ENCODE measurements around the gene SCAF11.

Gene SCAF11

GRCh38 chr12:45991284-45992249 is 1.2 kb upstream of the SCAF11 start:
- H3K27me3 ChIP-seq (replicated peaks in 2 of 5; ENCODE audit: control insufficient read depth in 4 of 5, insufficient read depth in 5 of 5, low read length in 4 of 5): no peaks in the 10 kb centered on the region
- WGBS (ENCODE audit: insufficient coverage): 1% methylated on average over 69 of the region's 71 CpGs
- POLR2A ChIA-PET: no interaction called here

DNA sequence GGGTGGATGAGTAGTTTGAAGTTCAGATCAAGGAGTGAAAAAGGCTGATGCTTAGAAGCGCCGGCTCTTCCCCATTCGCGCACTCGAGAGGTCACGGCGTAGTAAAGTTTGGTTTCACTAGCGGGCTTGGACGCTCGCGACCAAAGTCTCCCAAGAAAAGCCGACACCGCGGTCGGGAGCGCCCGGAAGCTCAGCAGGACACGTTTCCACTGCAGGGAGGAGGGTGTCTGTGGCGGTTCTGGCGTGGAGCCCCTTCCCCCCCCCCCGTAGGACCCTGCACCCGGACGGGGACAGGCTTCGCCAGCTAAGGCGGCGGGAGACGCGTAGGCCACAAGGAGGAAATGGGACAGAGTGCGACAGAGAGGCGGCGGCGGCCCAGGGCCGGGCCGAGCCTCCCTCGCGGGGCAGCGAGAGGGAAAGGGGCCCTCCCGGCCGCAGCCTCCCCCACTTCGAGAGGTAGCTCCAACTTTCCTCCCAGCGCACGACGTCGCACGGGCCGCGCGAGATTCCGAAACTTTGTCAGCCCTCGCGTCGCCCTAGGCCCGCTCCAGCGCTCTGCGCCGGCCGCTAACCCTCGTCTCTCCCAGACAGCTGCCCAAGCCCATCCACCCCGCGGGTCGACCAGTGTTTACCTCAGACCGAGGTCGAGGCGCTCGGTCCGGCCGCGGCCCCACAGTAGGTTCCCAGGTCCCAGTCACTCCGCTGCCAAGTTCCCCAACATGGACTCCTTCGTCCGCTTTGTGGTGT is 480 bp downstream of the SCAF11 start:
- ChIA-PET POLR2A (interaction anchor here (0.7 to 1.2 kb wide), 2 partner anchors 17 to 61 kb away, joined by 5 to 6 read pairs; no protein-coding TSS in a partner anchor), CTCF (interaction anchor here (1.0 kb wide), 1 partner anchor 15 kb away, joined by 5 read pairs; no protein-coding TSS in a partner anchor)
- peak overlapping the region; percentile 80 to 97 (median 91) for H3K4me3 ChIP-seq (ENCODE audit: control insufficient read depth in 1 of 7, extremely low read depth in 1 of 7, insufficient read depth in 4 of 7, low read depth in 2 of 7, low read length in 6 of 7)
- peaks cover 27 to 58% (median 41%) of the 10 kb centered on the region in 4 experiments for H3K4me1 ChIP-seq (ENCODE audit: control extremely low read depth in 1 of 4, control insufficient read depth in 4 of 4, insufficient read depth in 4 of 4, low read length in 3 of 4)
- peak; percentile 51 to 76 (median 65) for DNase-seq
- H3K9me3 ChIP-seq (ENCODE audit: control extremely low read depth in 1 of 5, control insufficient read depth in 4 of 5, insufficient read depth in 2 of 5, low read depth in 1 of 5, low read length in 4 of 5): no peaks in the 10 kb centered on the region
- H3K27ac ChIP-seq (ENCODE audit: insufficient read depth in 1 of 2, low read depth in 1 of 2, low read length in 2 of 2, poor library complexity in 1 of 2, severe bottlenecking in 2 of 2): peak overlapping the region; percentile 94 to 97
- WGBS (ENCODE audit: insufficient coverage): 0% methylated on average over 65 of the region's 71 CpGs
- H3K36me3 ChIP-seq (ENCODE audit: control insufficient read depth in 4 of 4, insufficient read depth in 4 of 4, low read length in 3 of 4): peaks cover 0 to 22% (median 2%) of the 10 kb centered on the region in 4 experiments
- no peaks in the 10 kb centered on the region for H3K27me3 ChIP-seq (replicated peaks in 2 of 5; ENCODE audit: control insufficient read depth in 4 of 5, insufficient read depth in 5 of 5, low read length in 4 of 5)

More at GRCh38 chr12:45991284-45992249, 1.2 kb upstream of the SCAF11 start:
- Histone ChIP-seq H3K27ac (ENCODE audit: insufficient read depth in 1 of 2, low read depth in 1 of 2, low read length in 2 of 2, poor library complexity in 1 of 2, severe bottlenecking in 2 of 2) (peak overlapping the region; percentile 83 to 97), H3K4me1 (ENCODE audit: control extremely low read depth in 1 of 4, control insufficient read depth in 4 of 4, insufficient read depth in 4 of 4, low read length in 3 of 4) (peaks cover 21 to 43% (median 34%) of the 10 kb centered on the region in 4 experiments), H3K4me3 (ENCODE audit: control insufficient read depth in 1 of 7, extremely low read depth in 1 of 7, insufficient read depth in 4 of 7, low read depth in 2 of 7, low read length in 6 of 7) (peak overlapping the region; percentile 76 to 96 (median 83)), H3K9me3 (ENCODE audit: control extremely low read depth in 1 of 5, control insufficient read depth in 4 of 5, insufficient read depth in 2 of 5, low read depth in 1 of 5, low read length in 4 of 5) (no peaks in the 10 kb centered on the region), H3K36me3 (ENCODE audit: control insufficient read depth in 4 of 4, insufficient read depth in 4 of 4, low read length in 3 of 4) (peaks cover 0 to 5% (median 0%) of the 10 kb centered on the region in 4 experiments)
- CTCF ChIA-PET: interaction anchor here (0.8 to 1.9 kb wide), 10 partner anchors 11 to 376 kb away, joined by 3 to 5 read pairs (median 3); no protein-coding TSS in a partner anchor
- DNase-seq: peak; percentile 76 to 88 (median 80)

DNA sequence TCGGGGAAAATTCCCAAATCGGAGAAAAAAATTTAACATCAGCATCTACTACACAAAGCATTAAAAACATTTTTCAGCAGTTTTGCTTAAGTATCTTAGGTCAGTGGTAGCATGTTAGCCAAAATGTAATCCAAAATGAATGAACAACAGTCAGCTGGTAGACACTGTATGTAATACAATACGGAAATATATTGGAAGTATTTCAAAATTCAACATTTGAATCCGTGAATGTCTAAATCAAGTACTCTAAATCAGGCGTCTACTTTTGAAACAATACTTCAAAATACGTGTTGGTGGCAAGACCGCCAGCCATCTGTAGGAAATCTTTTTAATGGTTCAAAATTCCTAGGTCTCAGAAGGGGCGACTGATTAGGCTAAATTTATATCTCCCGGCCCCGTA is 1.1 kb downstream of the SCAF11 start:
- POLR2A ChIA-PET: interaction anchor here (1.2 kb wide), 1 partner anchor 60 kb away, joined by 5 read pairs; no protein-coding TSS in a partner anchor
- 4% methylated on average over 4 of the region's 10 CpGs for WGBS (ENCODE audit: insufficient coverage)
- peak overlapping the region; percentile 94 to 97 for H3K27ac ChIP-seq (ENCODE audit: insufficient read depth in 1 of 2, low read depth in 1 of 2, low read length in 2 of 2, poor library complexity in 1 of 2, severe bottlenecking in 2 of 2)
- no peaks in the 10 kb centered on the region for H3K9me3 ChIP-seq (ENCODE audit: control extremely low read depth in 1 of 5, control insufficient read depth in 4 of 5, insufficient read depth in 2 of 5, low read depth in 1 of 5, low read length in 4 of 5)
- CTCF ChIA-PET: no interaction called here
- no peak for DNase-seq
- H3K4me3 ChIP-seq (ENCODE audit: control insufficient read depth in 1 of 7, extremely low read depth in 1 of 7, insufficient read depth in 4 of 7, low read depth in 2 of 7, low read length in 6 of 7): peak overlapping the region; percentile 80 to 97 (median 91)
- no peaks in the 10 kb centered on the region for H3K27me3 ChIP-seq (replicated peaks in 2 of 5; ENCODE audit: control insufficient read depth in 4 of 5, insufficient read depth in 5 of 5, low read length in 4 of 5)
- peaks cover 27 to 59% (median 42%) of the 10 kb centered on the region in 4 experiments for H3K4me1 ChIP-seq (ENCODE audit: control extremely low read depth in 1 of 4, control insufficient read depth in 4 of 4, insufficient read depth in 4 of 4, low read length in 3 of 4)
- peaks cover 0 to 26% (median 3%) of the 10 kb centered on the region in 4 experiments for H3K36me3 ChIP-seq (ENCODE audit: control insufficient read depth in 4 of 4, insufficient read depth in 4 of 4, low read length in 3 of 4)

GRCh38 chr12:45988264-45988663 is 2.1 kb downstream of the SCAF11 start:
- no peak for DNase-seq
- Histone ChIP-seq H3K9me3 (ENCODE audit: control extremely low read depth in 1 of 5, control insufficient read depth in 4 of 5, insufficient read depth in 2 of 5, low read depth in 1 of 5, low read length in 4 of 5) (no peaks in the 10 kb centered on the region), H3K36me3 (ENCODE audit: control insufficient read depth in 4 of 4, insufficient read depth in 4 of 4, low read length in 3 of 4) (peaks cover 0 to 31% (median 3%) of the 10 kb centered on the region in 4 experiments), H3K27ac (ENCODE audit: insufficient read depth in 1 of 2, low read depth in 1 of 2, low read length in 2 of 2, poor library complexity in 1 of 2, severe bottlenecking in 2 of 2) (peak overlapping the region in 1 of 2 experiments; percentile 97), H3K27me3 (replicated peaks in 2 of 5; ENCODE audit: control insufficient read depth in 4 of 5, insufficient read depth in 5 of 5, low read length in 4 of 5) (no peaks in the 10 kb centered on the region), H3K4me1 (ENCODE audit: control extremely low read depth in 1 of 4, control insufficient read depth in 4 of 4, insufficient read depth in 4 of 4, low read length in 3 of 4) (peaks cover 27 to 59% (median 44%) of the 10 kb centered on the region in 4 experiments), H3K4me3 (ENCODE audit: control insufficient read depth in 1 of 7, extremely low read depth in 1 of 7, insufficient read depth in 4 of 7, low read depth in 2 of 7, low read length in 6 of 7) (peak overlapping the region in 3 of 7 experiments; percentile 1 to 97 (median 80))
- CTCF ChIA-PET: no interaction called here
- WGBS (ENCODE audit: insufficient coverage): 81% methylated on average over 3 of the region's 3 CpGs
- POLR2A ChIA-PET: no interaction called here

- Histone ChIP-seq H3K4me1 (ENCODE audit: control extremely low read depth in 1 of 4, control insufficient read depth in 4 of 4, insufficient read depth in 4 of 4, low read length in 3 of 4) (peaks cover 27 to 53% (median 42%) of the 10 kb centered on the region in 4 experiments), H3K9me3 (ENCODE audit: control extremely low read depth in 1 of 5, control insufficient read depth in 4 of 5, insufficient read depth in 2 of 5, low read depth in 1 of 5, low read length in 4 of 5) (no peaks in the 10 kb centered on the region), H3K27ac (ENCODE audit: insufficient read depth in 1 of 2, low read depth in 1 of 2, low read length in 2 of 2, poor library complexity in 1 of 2, severe bottlenecking in 2 of 2) (peak overlapping the region in 1 of 2 experiments; percentile 65), H3K4me3 (ENCODE audit: control insufficient read depth in 1 of 7, extremely low read depth in 1 of 7, insufficient read depth in 4 of 7, low read depth in 2 of 7, low read length in 6 of 7) (peak overlapping the region in 3 of 7 experiments; percentile 3 to 97 (median 11)), H3K27me3 (replicated peaks in 2 of 5; ENCODE audit: control insufficient read depth in 4 of 5, insufficient read depth in 5 of 5, low read length in 4 of 5) (no peaks in the 10 kb centered on the region), H3K36me3 (ENCODE audit: control insufficient read depth in 4 of 4, insufficient read depth in 4 of 4, low read length in 3 of 4) (peaks cover 0 to 35% (median 4%) of the 10 kb centered on the region in 4 experiments)
- 96% methylated on average over 2 of the region's 3 CpGs for WGBS (ENCODE audit: insufficient coverage)
- no peak for DNase-seq
- ChIA-PET POLR2A (no interaction called here), CTCF (interaction anchor here (0.8 kb wide), 1 partner anchor 25 kb away, joined by 3 read pairs; no protein-coding TSS in a partner anchor)
These were observed 3.0 kb downstream of the SCAF11 start for GRCh38 chr12:45987340-45987727.

GRCh38 chr12:45986641-45987339 is 3.6 kb downstream of the SCAF11 start:
- CTCF ChIA-PET: interaction anchor here (0.8 to 1.1 kb wide), 3 partner anchors 12 to 24 kb away, joined by 3 read pairs; no protein-coding TSS in a partner anchor
- 50% methylated on average over 4 of the region's 5 CpGs for WGBS (ENCODE audit: insufficient coverage)
- Histone ChIP-seq H3K27me3 (replicated peaks in 2 of 5; ENCODE audit: control insufficient read depth in 4 of 5, insufficient read depth in 5 of 5, low read length in 4 of 5) (no peaks in the 10 kb centered on the region), H3K36me3 (ENCODE audit: control insufficient read depth in 4 of 4, insufficient read depth in 4 of 4, low read length in 3 of 4) (peaks cover 0 to 37% (median 4%) of the 10 kb centered on the region in 4 experiments), H3K27ac (ENCODE audit: insufficient read depth in 1 of 2, low read depth in 1 of 2, low read length in 2 of 2, poor library complexity in 1 of 2, severe bottlenecking in 2 of 2) (peak overlapping the region; percentile 9 to 65), H3K4me3 (ENCODE audit: control insufficient read depth in 1 of 7, extremely low read depth in 1 of 7, insufficient read depth in 4 of 7, low read depth in 2 of 7, low read length in 6 of 7) (peak overlapping the region in 3 of 7 experiments; percentile 8 to 28 (median 11)), H3K4me1 (ENCODE audit: control extremely low read depth in 1 of 4, control insufficient read depth in 4 of 4, insufficient read depth in 4 of 4, low read length in 3 of 4) (peaks cover 27 to 49% (median 38%) of the 10 kb centered on the region in 4 experiments), H3K9me3 (ENCODE audit: control extremely low read depth in 1 of 5, control insufficient read depth in 4 of 5, insufficient read depth in 2 of 5, low read depth in 1 of 5, low read length in 4 of 5) (peaks cover 0 to 2% (median 0%) of the 10 kb centered on the region in 5 experiments)
- peak; percentile 79 to 97 (median 92) for DNase-seq
- POLR2A ChIA-PET: no interaction called here

Measured in common myeloid progenitor, CD34-positive (primary cell).